Midbrain (tissue), 1 donor: ENCODE data around the gene PNMA1.

ENCODE experiments used
- DNase-seq: peaks from one replicate; lab custom pipeline; 2025; lab: John Stamatoyannopoulos, UW

The PNMA1 gene

GRCh38 chr14:73666583-73666982 lies 47.6 kb downstream of the PNMA1 start:
- no peak for DNase-seq

- no peak for DNase-seq
These were observed 49.1 kb downstream of the PNMA1 start for GRCh38 chr14:73665130-73665529.

GRCh38 chr14:73663548-73664212 lies 50.5 kb downstream of the PNMA1 start:
- DNase-seq, result no peak

- no peak for DNase-seq
These were observed 51.7 kb downstream of the PNMA1 start for GRCh38 chr14:73662487-73662943.

GRCh38 chr14:73661872-73662271 lies 52.3 kb downstream of the PNMA1 start:
- DNase-seq, result no peak
